NCI-H1092 (cell line): ENCODE results near the gene NMT2.
A peak's percentile ranks its signal among the peaks of the same experiment; 100 is the strongest.

Experiments
- DNase-seq: peaks from one replicate; lab custom pipeline; 2025; lab: John Stamatoyannopoulos, UW

Gene NMT2

GRCh38 chr10:15092855-15093408 is 75.6 kb downstream of the NMT2 start:
- no peak for DNase-seq

- DNase-seq, result no peak
These were observed 77.1 kb downstream of the NMT2 start for GRCh38 chr10:15091418-15091817.

GRCh38 chr10:15088428-15089261 is 79.8 kb downstream of the NMT2 start, which contains the start of gene ACBD7:
TSS of gene ACBD7 (minus strand) at chr10:15088776. CDS start at chr10:15088728, 48 bp downstream.
- DNase-seq, result peak; percentile 76

- no peak for DNase-seq
These were observed 84.0 kb downstream of the NMT2 start for GRCh38 chr10:15084502-15084922.

GRCh38 chr10:15083674-15084501 is 84.6 kb downstream of the NMT2 start:
- no peak for DNase-seq

- no peak for DNase-seq
These were observed 93.1 kb downstream of the NMT2 start for GRCh38 chr10:15075421-15075820.

GRCh38 chr10:15072358-15072757 is 96.1 kb downstream of the NMT2 start:
- DNase-seq, result no peak

GRCh38 chr10:15069230-15069629 is 99.3 kb downstream of the NMT2 start:
- DNase-seq, result no peak

GRCh38 chr10:15068802-15069201 is 99.7 kb downstream of the NMT2 start:
- no peak for DNase-seq

- DNase-seq, result no peak
These were observed 101.3 kb downstream of the NMT2 start for GRCh38 chr10:15067154-15067553.

- no peak for DNase-seq
These were observed 107.9 kb downstream of the NMT2 start for GRCh38 chr10:15060638-15061037.

- no peak for DNase-seq
These were observed 108.6 kb downstream of the NMT2 start for GRCh38 chr10:15059914-15060313.

GRCh38 chr10:15058689-15059088 is 109.8 kb downstream of the NMT2 start:
- DNase-seq, result no peak
